Stimulated activated CD8-positive, alpha-beta memory T cell treated with anti-CD3 and anti-CD28 coated beads, Interleukin-4, amount 100 ng/mL, for 48 hours (primary cell): ENCODE results near the gene ACAD9.

Source experiments
- DNase-seq: peaks from one replicate; pipeline ENCODE4 v3.0.0-alpha.2; 2020

The ACAD9 gene

GRCh38 chr3:128942161-128942952 lies 62.9 kb downstream of the ACAD9 start:
- no peak for DNase-seq

- DNase-seq: no peak
These were observed 65.8 kb downstream of the ACAD9 start for GRCh38 chr3:128945041-128945877.

DNA sequence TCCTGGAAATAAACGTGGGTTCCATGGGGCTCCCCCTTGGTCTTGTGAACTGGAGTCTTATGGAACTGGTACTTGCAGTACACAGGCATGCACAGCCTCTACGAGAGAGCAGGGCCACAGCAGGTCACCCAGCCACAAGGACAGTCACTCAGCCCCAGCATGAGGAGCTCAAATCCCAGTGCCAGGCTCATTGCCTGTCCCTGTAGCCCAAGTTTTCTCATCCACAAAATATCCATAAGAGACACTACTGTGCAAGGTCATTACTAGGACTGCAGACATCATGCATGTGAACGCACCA lies 66.4 kb downstream of the ACAD9 start:
- no peak for DNase-seq

- no peak for DNase-seq
These were observed 67.0 kb downstream of the ACAD9 start for GRCh38 chr3:128946411-128946810.

- DNase-seq: no peak
These were observed 69.7 kb downstream of the ACAD9 start for GRCh38 chr3:128949158-128949557.

- no peak for DNase-seq
These were observed 71.0 kb downstream of the ACAD9 start for GRCh38 chr3:128950223-128950938.

DNA sequence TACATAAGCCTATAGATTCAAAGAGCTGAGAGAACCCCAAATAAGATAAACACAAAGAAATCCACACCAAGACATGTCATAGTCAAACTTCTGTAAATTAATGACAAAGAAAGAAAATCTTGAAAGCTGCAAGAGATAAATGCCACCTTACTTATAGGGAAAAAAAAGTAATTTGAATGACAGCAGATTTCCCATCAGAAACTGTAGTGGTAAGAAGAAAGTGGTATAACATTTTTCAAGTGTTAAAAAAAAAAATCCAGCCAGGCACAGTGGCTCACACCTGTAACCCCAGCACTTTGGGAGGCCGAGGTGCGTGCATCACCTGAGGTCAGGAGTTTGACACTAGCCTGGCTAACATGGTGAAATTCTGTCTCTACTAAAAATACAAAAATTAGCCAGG lies 77.0 kb downstream of the ACAD9 start:
- no peak for DNase-seq
